ENCODE data around the gene ANKRD22. TPM values are rescaled to one million over a fixed set of nuclear protein-coding genes. Genes with fewer than 3 reads are reported as not detected.

ANKRD22 gene
- total and polyA plus RNA-seq, 2 donors (not counting 1 experiment from before 2014, with no cell fraction given) = 0.09 TPM; not detected in 1

GRCh38 chr10:88880282-88881076 is 28.8 kb upstream of the ANKRD22 start:
- Histone ChIP-seq H3K4me3 (ENCODE audit: control extremely low read depth in 1 of 5, extremely low read depth in 1 of 5, insufficient read depth in 1 of 5, low read depth in 2 of 5, low read length in 4 of 5) (peak overlapping the region; percentile 50 to 84 (median 71)), H3K27ac (ENCODE audit: low read length in 2 of 2) (peak overlapping the region; percentile 88 to 91), H3K4me2 (replicated peaks; ENCODE audit: low read depth, low read length, poor library complexity, severe bottlenecking) (peak overlapping the region; percentile 78), H3K27me3 (replicated peaks in 1 of 4; ENCODE audit: control extremely low read depth in 1 of 4, control insufficient read depth in 3 of 4, insufficient read depth in 4 of 4, low read length in 3 of 4) (no peaks in the 10 kb centered on the region), H3K79me2 (ENCODE audit: control insufficient read depth, insufficient read depth, low read length) (peaks cover 40% of the 10 kb centered on the region), H3K9me3 (ENCODE audit: control extremely low read depth in 1 of 3, control insufficient read depth in 2 of 3, insufficient read depth in 1 of 3, low read length in 2 of 3) (no peaks in the 10 kb centered on the region), H2AFZ (ENCODE audit: insufficient read depth, low read depth, low read length, poor library complexity, severe bottlenecking) (peak overlapping the region; percentile 97), H3K36me3 (replicated peaks in 1 of 2; ENCODE audit: control extremely low read depth in 1 of 2, control insufficient read depth in 1 of 2, extremely low read depth in 1 of 2, insufficient read depth in 2 of 2, low read length in 1 of 2) (no peaks in the 10 kb centered on the region), H3K4me1 (ENCODE audit: control insufficient read depth in 2 of 2, insufficient read depth in 2 of 2, low read length in 2 of 2) (peaks cover 25 to 40% of the 10 kb centered on the region in 2 donors), H4K20me1 (ENCODE audit: control insufficient read depth, insufficient read depth, low read length, poor library complexity, severe bottlenecking) (no peaks in the 10 kb centered on the region), H3K9ac (ENCODE audit: low read length) (peak overlapping the region; percentile 82)
- Mint-ChIP-seq H3K27ac (peak overlapping the region; percentile 97), H3K4me1 (peaks cover 57% of the 10 kb centered on the region), H3K27me3 (no peaks in the 10 kb centered on the region), H3K4me3 (peak overlapping the region; percentile 96), H3K9me3 (ENCODE audit: insufficient read depth) (no peaks in the 10 kb centered on the region)
- DNase-seq = peak; percentile 92
- peak; percentile 68 for ATAC-seq (ENCODE audit: low read depth)
- intact Hi-C loops (cut with micrococcal nuclease) = loop anchor here (1.0 to 5.0 kb wide), 8 partner anchors 21 to 1018 kb away; partner anchors contain the start of genes FAS, IFIT5, KLLN and PTEN
- ChIA-PET POLR2A (interaction anchor here (0.9 to 3.9 kb wide), 9 partner anchors 9 to 1018 kb away, joined by 3 to 47 read pairs (median 4); no protein-coding TSS in a partner anchor), CTCF (interaction anchor here (0.8 to 5.3 kb wide), 9 partner anchors 11 to 337 kb away, joined by 3 to 60 read pairs (median 5); partner anchors contain the start of gene FAS)
- no peak for TF ChIP-seq EZH2 (IDR thresholded peaks at IDR 0.05; ENCODE audit: borderline replicate concordance, insufficient read depth, low read depth, low read length, poor library complexity, severe bottlenecking)
- TF ChIP-seq, protein P1, sequence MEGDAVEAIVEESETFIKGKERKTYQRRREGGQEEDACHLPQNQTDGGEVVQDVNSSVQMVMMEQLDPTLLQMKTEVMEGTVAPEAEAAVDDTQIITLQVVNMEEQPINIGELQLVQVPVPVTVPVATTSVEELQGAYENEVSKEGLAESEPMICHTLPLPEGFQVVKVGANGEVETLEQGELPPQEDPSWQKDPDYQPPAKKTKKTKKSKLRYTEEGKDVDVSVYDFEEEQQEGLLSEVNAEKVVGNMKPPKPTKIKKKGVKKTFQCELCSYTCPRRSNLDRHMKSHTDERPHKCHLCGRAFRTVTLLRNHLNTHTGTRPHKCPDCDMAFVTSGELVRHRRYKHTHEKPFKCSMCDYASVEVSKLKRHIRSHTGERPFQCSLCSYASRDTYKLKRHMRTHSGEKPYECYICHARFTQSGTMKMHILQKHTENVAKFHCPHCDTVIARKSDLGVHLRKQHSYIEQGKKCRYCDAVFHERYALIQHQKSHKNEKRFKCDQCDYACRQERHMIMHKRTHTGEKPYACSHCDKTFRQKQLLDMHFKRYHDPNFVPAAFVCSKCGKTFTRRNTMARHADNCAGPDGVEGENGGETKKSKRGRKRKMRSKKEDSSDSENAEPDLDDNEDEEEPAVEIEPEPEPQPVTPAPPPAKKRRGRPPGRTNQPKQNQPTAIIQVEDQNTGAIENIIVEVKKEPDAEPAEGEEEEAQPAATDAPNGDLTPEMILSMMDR (IDR thresholded peaks at IDR 0.05) = peak; percentile 30
- under 1% methylated on average over 80 of the region's 84 CpGs for WGBS (ENCODE audit: insufficient coverage)
